Hepatocyte (in vitro differentiated cells): ENCODE data around the gene HTR1D. TPM values are rescaled to one million over a fixed set of nuclear protein-coding genes. Genes with fewer than 3 reads are reported as not detected.

ENCODE experiments used
- DNase-seq: peaks from one replicate; pipeline ENCODE4 v3.0.0-alpha.2; 2016; ENCODE audit warnings: low spot score
- H2AFZ ChIP-seq: fragments of 200-600 bp; sonication (generic); 2 replicates; pipeline ENCODE4 v1.6.0; 2016; ENCODE audit warnings: antibody characterized with exemption, mild to moderate bottlenecking
- H3K27ac ChIP-seq: fragments of 200-600 bp; sonication (generic); 2 replicates; pipeline ENCODE4 v1.5.1; 2016; ENCODE audit warnings: mild to moderate bottlenecking
- H3K27me3 ChIP-seq: fragments of 200-600 bp; sonication (generic); 2 replicates; pipeline ENCODE4 v1.6.1; 2016
- H3K36me3 ChIP-seq: fragments of 200-600 bp; sonication (generic); replicated peaks from 2 replicates; pipeline ENCODE4 v1.5.1; 2016; ENCODE audit warnings: low read depth; ENCODE audit not compliant: insufficient read depth
- H3K4me1 ChIP-seq: fragments of 200-600 bp; sonication (generic); 2 replicates; pipeline ENCODE4 v1.5.1; 2016; ENCODE audit warnings: mild to moderate bottlenecking, moderate library complexity; ENCODE audit not compliant: insufficient read depth
- H3K4me2 ChIP-seq: fragments of 200-600 bp; sonication (generic); 2 replicates; pipeline ENCODE4 v1.6.0; 2016
- H3K4me3 ChIP-seq: fragments of 200-600 bp; sonication (generic); 2 replicates; pipeline ENCODE4 v1.5.1; 2016; ENCODE audit warnings: mild to moderate bottlenecking
- H3K79me2 ChIP-seq: fragments of 200-600 bp; sonication (generic); 2 replicates; pipeline ENCODE4 v1.6.0; 2017; ENCODE audit warnings: mild to moderate bottlenecking
- H3K9me2 ChIP-seq: fragments of 200-600 bp; sonication (generic); replicated peaks from 2 replicates; pipeline ENCODE4 v1.6.0; 2017; ENCODE audit warnings: mild to moderate bottlenecking; ENCODE audit not compliant: insufficient read depth
- H3K9me3 ChIP-seq: fragments of 200-600 bp; sonication (generic); 2 replicates; pipeline ENCODE4 v1.5.1; 2016; ENCODE audit warnings: low read depth, mild to moderate bottlenecking
- H4K20me1 ChIP-seq: fragments of 200-600 bp; sonication (generic); 2 replicates; pipeline ENCODE4 v1.6.0; 2016; ENCODE audit warnings: mild to moderate bottlenecking; ENCODE audit not compliant: insufficient read depth, poor library complexity, severe bottlenecking
- EZH2 ChIP-seq: fragments of 200-600 bp; sonication (generic); IDR thresholded peaks from 2 replicates; pipeline ENCODE4 v1.6.1; 2016; ENCODE audit warnings: antibody characterized with exemption, mild to moderate bottlenecking, borderline replicate concordance
- EZH2phosphoT487 ChIP-seq: fragments of 200-600 bp; sonication (generic); IDR thresholded peaks from one replicate; pipeline ENCODE4 v1.6.1; 2018; ENCODE audit warnings: antibody characterized with exemption, mild to moderate bottlenecking, low read depth, moderate library complexity; ENCODE audit not compliant: unreplicated experiment, severe bottlenecking
- WGBS: methylation state at CpG from one replicate; pipeline ENCODE4 v1.1.6; 2016; ENCODE audit warnings: low lambda C conversion rate; ENCODE audit errors: missing lambda C conversion rate; 5-methylcytosine and 5-hydroxymethylcytosine counted together
- polyA plus RNA-seq: library from polyadenylated mRNA; unstranded; fragments of >200 nt; fragmentation: Nextera tagmentation; extraction: Ambion mirVana; gene quantifications from 2 replicates; pipeline ENCODE4 v1.2.1, GENCODE V29; 2016
- total RNA-seq: library from RNA; depleted of rRNA; stranded (reverse); fragments of >200 nt; gene quantifications from 2 replicates; pipeline ENCODE4 v1.2.3, GENCODE V29; 2014
- TF ChIP-seq, protein P1 (sequence below): fragments of 200-600 bp; sonication (generic); IDR thresholded peaks from 2 replicates; pipeline ENCODE4 v1.5.1; 2016; ENCODE audit warnings: antibody characterized with exemption, mild to moderate bottlenecking; ENCODE audit not compliant: poor library complexity

HTR1D gene
- total and polyA plus RNA-seq, 2 experiments from 2014 or later: 0.07 to 0.19 TPM

DNA sequence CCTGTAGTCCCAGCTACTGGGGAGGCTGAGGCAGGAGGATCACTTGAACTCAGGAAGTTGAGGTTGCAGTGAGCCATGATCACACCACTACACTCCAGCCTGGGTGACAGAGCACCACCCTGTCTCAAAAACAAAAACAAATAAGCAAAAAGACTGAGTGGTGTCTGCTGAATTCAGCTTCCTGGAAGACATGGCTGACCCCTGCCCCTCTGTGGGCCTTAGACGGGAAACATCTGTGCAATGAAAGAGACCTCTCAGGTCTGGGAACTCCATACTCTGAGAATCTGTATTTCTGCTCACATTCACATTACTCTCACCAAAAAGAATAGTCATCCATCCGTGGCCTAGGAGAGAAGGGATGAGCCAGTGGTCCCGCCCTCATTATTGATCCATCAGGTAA, 2.0 kb downstream of the HTR1D start:
- TF ChIP-seq EZH2phosphoT487 (no peak), EZH2 (no peak)
- TF ChIP-seq, protein P1, sequence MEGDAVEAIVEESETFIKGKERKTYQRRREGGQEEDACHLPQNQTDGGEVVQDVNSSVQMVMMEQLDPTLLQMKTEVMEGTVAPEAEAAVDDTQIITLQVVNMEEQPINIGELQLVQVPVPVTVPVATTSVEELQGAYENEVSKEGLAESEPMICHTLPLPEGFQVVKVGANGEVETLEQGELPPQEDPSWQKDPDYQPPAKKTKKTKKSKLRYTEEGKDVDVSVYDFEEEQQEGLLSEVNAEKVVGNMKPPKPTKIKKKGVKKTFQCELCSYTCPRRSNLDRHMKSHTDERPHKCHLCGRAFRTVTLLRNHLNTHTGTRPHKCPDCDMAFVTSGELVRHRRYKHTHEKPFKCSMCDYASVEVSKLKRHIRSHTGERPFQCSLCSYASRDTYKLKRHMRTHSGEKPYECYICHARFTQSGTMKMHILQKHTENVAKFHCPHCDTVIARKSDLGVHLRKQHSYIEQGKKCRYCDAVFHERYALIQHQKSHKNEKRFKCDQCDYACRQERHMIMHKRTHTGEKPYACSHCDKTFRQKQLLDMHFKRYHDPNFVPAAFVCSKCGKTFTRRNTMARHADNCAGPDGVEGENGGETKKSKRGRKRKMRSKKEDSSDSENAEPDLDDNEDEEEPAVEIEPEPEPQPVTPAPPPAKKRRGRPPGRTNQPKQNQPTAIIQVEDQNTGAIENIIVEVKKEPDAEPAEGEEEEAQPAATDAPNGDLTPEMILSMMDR: no peak
- Histone ChIP-seq H3K9me2 (no peaks in the 10 kb centered on the region), H3K4me3 (no peak overlapping the region), H3K36me3 (no peaks in the 10 kb centered on the region), H3K27me3 (peaks cover 56% of the 10 kb centered on the region), H3K9me3 (no peaks in the 10 kb centered on the region), H2AFZ (no peak overlapping the region), H3K4me2 (no peak overlapping the region), H3K27ac (no peak overlapping the region), H3K79me2 (no peaks in the 10 kb centered on the region), H4K20me1 (no peaks in the 10 kb centered on the region), H3K4me1 (no peaks in the 10 kb centered on the region)
- 87% methylated on average over 3 of the region's 3 CpGs for WGBS
- DNase-seq: no peak

DNA sequence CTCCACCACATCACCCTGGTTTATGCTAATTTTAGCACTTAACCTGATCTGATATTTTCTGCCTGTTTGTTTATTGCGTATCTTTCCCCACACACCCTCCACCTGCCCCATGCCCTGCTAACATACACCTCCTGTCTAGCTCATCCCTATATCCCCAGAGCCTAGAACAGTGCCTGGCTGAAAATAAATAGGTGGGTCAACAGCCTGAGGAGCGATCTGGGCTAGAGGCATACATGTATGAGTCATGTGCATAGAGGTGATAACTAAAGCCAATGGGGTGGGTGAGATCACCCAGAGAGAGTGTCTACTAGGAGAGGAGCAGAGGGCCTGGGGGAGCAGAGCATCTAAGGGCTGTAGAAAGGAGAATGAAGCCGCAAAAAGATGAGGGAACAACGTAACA, 2.7 kb downstream of the HTR1D start:
- no peaks in the 10 kb centered on the region for H3K9me3 ChIP-seq
- H3K4me1 ChIP-seq: no peaks in the 10 kb centered on the region
- no peaks in the 10 kb centered on the region for H4K20me1 ChIP-seq
- 89% methylated on average over 4 of the region's 4 CpGs for WGBS
- H3K4me3 ChIP-seq: no peak overlapping the region
- H3K36me3 ChIP-seq: no peaks in the 10 kb centered on the region
- no peak overlapping the region for H3K27ac ChIP-seq
- DNase-seq: no peak
- H3K9me2 ChIP-seq: no peaks in the 10 kb centered on the region
- peaks cover 54% of the 10 kb centered on the region for H3K27me3 ChIP-seq
- no peaks in the 10 kb centered on the region for H3K79me2 ChIP-seq
- H2AFZ ChIP-seq: no peak overlapping the region
- H3K4me2 ChIP-seq: no peak overlapping the region
- TF ChIP-seq, protein P1: no peak
- TF ChIP-seq EZH2phosphoT487 (no peak), EZH2 (no peak)

DNA sequence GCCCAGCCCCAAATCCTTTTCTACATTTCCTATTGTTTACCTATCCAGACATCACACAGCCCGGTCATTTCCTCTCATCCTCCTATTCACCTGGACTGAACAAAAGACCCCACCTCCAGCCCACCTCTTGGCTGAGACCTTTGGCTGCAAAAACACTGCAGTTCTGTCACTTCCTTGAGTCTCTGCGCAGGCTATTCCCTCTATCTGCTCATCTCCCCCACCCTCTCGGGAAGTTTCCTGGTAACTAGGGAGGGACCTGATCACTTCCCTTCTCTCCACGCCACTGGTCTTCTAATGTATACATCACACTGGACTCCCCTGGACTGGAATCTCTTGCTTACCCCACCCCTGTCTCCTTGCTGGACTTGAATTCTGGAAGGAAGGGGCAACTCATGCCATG, 5.3 kb downstream of the HTR1D start:
- no peaks in the 10 kb centered on the region for H3K79me2 ChIP-seq
- H2AFZ ChIP-seq: no peak overlapping the region
- no peaks in the 10 kb centered on the region for H4K20me1 ChIP-seq
- no peaks in the 10 kb centered on the region for H3K36me3 ChIP-seq
- no peak overlapping the region for H3K4me2 ChIP-seq
- no peaks in the 10 kb centered on the region for H3K9me2 ChIP-seq
- 78% methylated on average over 4 of the region's 4 CpGs for WGBS
- TF ChIP-seq, protein P1: no peak
- no peak for DNase-seq
- no peak overlapping the region for H3K27ac ChIP-seq
- H3K9me3 ChIP-seq: no peaks in the 10 kb centered on the region
- no peak overlapping the region for H3K4me3 ChIP-seq
- no peaks in the 10 kb centered on the region for H3K4me1 ChIP-seq
- peaks cover 36% of the 10 kb centered on the region for H3K27me3 ChIP-seq

DNA sequence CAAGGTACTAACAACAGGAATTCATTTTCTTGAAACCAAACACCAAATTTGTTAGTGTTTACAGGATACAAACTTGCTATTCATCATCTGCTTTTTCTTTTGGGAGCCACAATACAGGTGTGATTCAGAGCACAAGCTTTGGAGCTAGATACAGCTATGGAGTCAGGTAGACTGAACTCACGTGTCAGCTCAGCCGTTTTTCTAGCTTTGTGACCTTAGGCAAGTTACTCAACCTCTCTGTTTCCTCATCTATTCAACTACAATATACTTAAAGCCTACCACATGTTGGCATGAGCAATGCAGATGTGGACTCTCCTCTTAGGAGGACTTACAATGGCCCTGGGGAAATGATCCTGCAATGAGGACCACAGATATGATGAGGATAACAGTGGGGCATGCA, 6.3 kb downstream of the HTR1D start:
- Histone ChIP-seq H4K20me1 (no peaks in the 10 kb centered on the region), H3K9me2 (no peaks in the 10 kb centered on the region), H3K27me3 (peaks cover 27% of the 10 kb centered on the region), H3K4me3 (no peak overlapping the region), H3K79me2 (no peaks in the 10 kb centered on the region), H3K27ac (no peak overlapping the region), H3K4me1 (no peaks in the 10 kb centered on the region), H3K9me3 (no peaks in the 10 kb centered on the region), H2AFZ (no peak overlapping the region), H3K36me3 (no peaks in the 10 kb centered on the region), H3K4me2 (no peak overlapping the region)
- no peak for DNase-seq
- TF ChIP-seq EZH2: no peak
- TF ChIP-seq, protein P1: no peak
- no peak for TF ChIP-seq EZH2phosphoT487
- WGBS: 85% methylated on average over 2 of the region's 2 CpGs
